Neural cell (in vitro differentiated cells): ENCODE data around the gene ZC2HC1B. TPM values are rescaled to one million over a fixed set of nuclear protein-coding genes. Genes with fewer than 3 reads are reported as not detected.
"Not testable (repeated sequence)": the region's sequence is repeated elsewhere in the genome, so short reads cannot be mapped to it uniquely, and the experiment has no call there.

Experiments
- H2AFZ ChIP-seq: fragments of 200-600, 300-800 bp; sonication (generic), shearing (Covaris generic); 2 replicates; pipeline ENCODE4 v1.6.0; 2014; ENCODE audit warnings: low read depth, mild to moderate bottlenecking, antibody characterized with exemption, low read length, moderate library complexity
- H3F3A ChIP-seq: fragments of 200-600 bp; shearing (Covaris generic); 2 replicates; pipeline ENCODE4 v1.6.1; 2016; ENCODE audit warnings: mild to moderate bottlenecking, moderate library complexity, mixed read lengths, antibody characterized with exemption, low read length; ENCODE audit not compliant: insufficient read depth, poor library complexity, severe bottlenecking
- H3K27ac ChIP-seq: fragments of 200-600, 300-800 bp; sonication (generic), shearing (Covaris generic); 2 replicates; pipeline ENCODE4 v1.5.1; 2014; ENCODE audit warnings: mild to moderate bottlenecking, low read length, moderate library complexity
- H3K27me3 ChIP-seq: fragments of 300-800, 200-600 bp; sonication (generic), shearing (Covaris generic); 2 replicates; pipeline ENCODE4 v1.6.0; 2014; ENCODE audit warnings: mild to moderate bottlenecking, low read depth, low read length, moderate library complexity; ENCODE audit not compliant: insufficient read depth
- H3K36me3 ChIP-seq: fragments of 300-800, 200-600 bp; sonication (generic), shearing (Covaris generic); 2 replicates; pipeline ENCODE4 v1.5.1; 2014; ENCODE audit warnings: mild to moderate bottlenecking, antibody characterized with exemption, low read length, moderate library complexity; ENCODE audit not compliant: insufficient read depth
- H3K4me2 ChIP-seq: fragments of 300-800, 200-600 bp; sonication (generic), shearing (Covaris generic); 2 replicates; pipeline ENCODE4 v1.6.0; 2014; ENCODE audit warnings: mild to moderate bottlenecking, low read length
- H3K4me3 ChIP-seq: fragments of 300-800, 200-600 bp; sonication (generic), shearing (Covaris generic); 2 replicates; pipeline ENCODE4 v1.5.1; 2014; ENCODE audit warnings: mild to moderate bottlenecking, low read length, moderate library complexity
- H3K79me2 ChIP-seq: fragments of 200-600 bp; shearing (Covaris generic); replicated peaks from 2 replicates; pipeline ENCODE4 v1.6.0; 2014; ENCODE audit warnings: mild to moderate bottlenecking, low read length, moderate library complexity; ENCODE audit not compliant: insufficient read depth
- H3K9ac ChIP-seq: fragments of 300-800, 200-600 bp; sonication (generic), shearing (Covaris generic); 2 replicates; pipeline ENCODE4 v1.6.1; 2016; ENCODE audit warnings: mild to moderate bottlenecking, low read length, mixed read lengths
- H3K9me2 ChIP-seq: fragments of 200-600 bp; shearing (Covaris generic); 2 replicates; pipeline ENCODE4 v1.6.1; 2016; ENCODE audit warnings: mild to moderate bottlenecking, low read length, mixed read lengths; ENCODE audit not compliant: insufficient read depth
- H3K9me3 ChIP-seq: fragments of 200-600, 300-800 bp; sonication (generic), shearing (Covaris generic); 2 replicates; pipeline ENCODE4 v1.6.1; 2016; ENCODE audit warnings: mild to moderate bottlenecking, mixed run types, low read length, moderate library complexity, mixed read lengths
- H4K20me1 ChIP-seq: fragments of 200-600 bp; shearing (Covaris generic); 2 replicates; pipeline ENCODE4 v1.6.1; 2016; ENCODE audit warnings: mild to moderate bottlenecking, mixed run types; ENCODE audit not compliant: insufficient read depth
- EP300 ChIP-seq: fragments of 450-650 bp; conservative IDR thresholded peaks from 2 replicates; pipeline ENCODE4 v1.6.1; 2014; ENCODE audit warnings: antibody characterized with exemption, mild to moderate bottlenecking, moderate library complexity; ENCODE audit not compliant: poor library complexity, severe bottlenecking
- EZH2 ChIP-seq: fragments of 200-600, 300-800 bp; shearing (Covaris generic), sonication (generic); IDR thresholded peaks from 2 replicates; pipeline ENCODE4 v1.6.1; 2014; ENCODE audit warnings: antibody characterized with exemption, low read length, borderline replicate concordance, mild to moderate bottlenecking; ENCODE audit not compliant: insufficient read depth, poor library complexity, severe bottlenecking
- MXI1 ChIP-seq: fragments of 450-650 bp; conservative IDR thresholded peaks from 2 replicates; pipeline ENCODE4 v1.6.1; 2014; ENCODE audit warnings: antibody characterized with exemption, mild to moderate bottlenecking; ENCODE audit not compliant: poor library complexity, severe bottlenecking
- POLR2AphosphoS5 ChIP-seq: IDR thresholded peaks from 2 replicates; pipeline ENCODE4 v1.6.1; 2012
- RAD21 ChIP-seq: fragments of 450-650 bp; conservative IDR thresholded peaks from 2 replicates; pipeline ENCODE4 v1.6.1; 2014; ENCODE audit warnings: antibody characterized with exemption, mild to moderate bottlenecking, moderate library complexity
- SMC3 ChIP-seq: fragments of 450-650 bp; conservative IDR thresholded peaks from 2 replicates; pipeline ENCODE4 v1.6.1; 2014; ENCODE audit warnings: antibody characterized with exemption, mild to moderate bottlenecking, moderate library complexity; ENCODE audit not compliant: poor library complexity
- TAF1 ChIP-seq: IDR thresholded peaks from 2 replicates; pipeline ENCODE4 v1.6.1; 2012; ENCODE audit warnings: low read depth
- polyA plus RNA-seq: library from polyadenylated mRNA; depleted of rRNA; stranded (reverse); fragments of >200 nt; gene quantifications from 2 replicates; pipeline ENCODE4 v1.2.3, GENCODE V29; 2014
- TF ChIP-seq, protein P1 (sequence below): IDR thresholded peaks from 2 replicates; pipeline ENCODE4 v1.6.1; 2012; ENCODE audit warnings: borderline replicate concordance
- TF ChIP-seq, protein P2 (sequence below): fragments of 450-650 bp; IDR thresholded peaks from 2 replicates; pipeline ENCODE4 v1.5.1; 2014; ENCODE audit warnings: antibody characterized with exemption, mild to moderate bottlenecking, moderate library complexity; ENCODE audit not compliant: poor library complexity, severe bottlenecking

ZC2HC1B gene
- polyA plus RNA-seq, 1 donor from 2014 or later, result not detected

DNA sequence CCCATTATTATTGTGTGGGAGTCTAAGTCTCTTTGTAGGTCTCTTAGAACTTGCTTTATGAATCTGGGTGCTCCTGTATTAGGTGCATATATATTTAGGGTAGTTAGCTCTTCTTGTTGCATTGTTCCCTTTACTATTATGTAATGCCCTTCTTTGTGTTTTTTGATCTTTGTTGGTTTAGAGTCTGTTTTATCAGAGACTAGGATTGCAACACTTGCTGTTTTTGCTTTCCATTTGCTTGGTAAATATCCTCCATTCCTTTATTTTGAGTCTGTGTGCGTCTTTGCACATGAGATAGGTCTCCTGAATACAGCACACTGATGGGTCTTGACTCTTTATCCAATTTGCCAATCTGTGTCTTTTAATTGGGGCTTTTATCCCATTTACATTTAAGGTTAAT is 9.2 kb upstream of the ZC2HC1B start:
- H3F3A ChIP-seq, H3K27me3 ChIP-seq, H3K9me3 ChIP-seq, H3K4me3 ChIP-seq, H3K9ac ChIP-seq, H2AFZ ChIP-seq, H4K20me1 ChIP-seq, H3K79me2 ChIP-seq, H3K9me2 ChIP-seq, H3K27ac ChIP-seq, H3K4me2 ChIP-seq: not testable (repeated sequence)
- H3K36me3 ChIP-seq, result peaks cover 23% of the 10 kb centered on the region

DNA sequence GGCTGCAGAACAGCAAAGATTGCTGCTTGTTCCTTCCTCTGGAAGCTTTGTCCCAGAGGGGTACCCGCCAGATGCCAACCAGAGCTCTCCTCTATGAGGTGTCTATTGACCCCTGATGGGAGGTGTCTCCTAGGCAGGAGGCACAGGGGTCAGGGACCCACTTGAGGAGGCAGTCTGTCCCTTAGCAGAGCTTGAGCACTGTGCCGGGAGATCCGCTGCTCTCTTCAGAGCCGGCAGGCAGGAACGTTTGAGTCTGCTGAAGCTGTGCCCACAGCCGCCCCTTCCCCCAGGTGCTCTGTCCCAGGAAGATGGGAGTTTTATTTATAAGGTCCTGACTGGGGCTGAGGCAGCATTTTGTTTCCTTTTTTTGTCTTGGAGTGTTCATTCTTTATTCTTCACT is 7.5 kb upstream of the ZC2HC1B start:
- H3F3A ChIP-seq, H3K9me2 ChIP-seq, H2AFZ ChIP-seq, H3K9ac ChIP-seq, H4K20me1 ChIP-seq, H3K27ac ChIP-seq, H3K4me2 ChIP-seq, H3K79me2 ChIP-seq, H3K9me3 ChIP-seq, H3K4me3 ChIP-seq, H3K27me3 ChIP-seq: not testable (repeated sequence)
- H3K36me3 ChIP-seq, result peaks cover 23% of the 10 kb centered on the region

DNA sequence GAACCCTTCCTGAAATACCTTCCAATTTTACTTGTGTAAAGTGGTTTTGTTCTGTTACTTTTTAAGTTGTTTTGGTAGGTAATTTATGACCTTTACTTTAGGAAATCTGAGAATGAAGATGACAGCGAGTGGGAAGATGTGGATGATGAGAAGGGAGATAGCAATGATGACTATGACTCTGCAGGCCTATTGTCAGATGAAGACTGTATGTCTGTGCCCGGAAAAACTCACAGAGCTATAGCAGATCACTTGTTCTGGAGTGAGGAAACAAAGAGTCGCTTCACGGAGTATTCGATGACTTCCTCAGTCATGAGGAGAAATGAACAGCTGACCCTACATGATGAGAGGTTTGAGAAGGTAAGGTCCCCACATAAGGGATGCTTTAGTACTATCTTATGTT is 6.6 kb upstream of the ZC2HC1B start:
- H3K4me2 ChIP-seq, result no peak overlapping the region
- no peaks in the 10 kb centered on the region for H3K79me2 ChIP-seq
- peaks cover 23% of the 10 kb centered on the region for H3K36me3 ChIP-seq
- no peak overlapping the region for H3K4me3 ChIP-seq
- TF ChIP-seq MXI1, result no peak
- TF ChIP-seq, protein P1, sequence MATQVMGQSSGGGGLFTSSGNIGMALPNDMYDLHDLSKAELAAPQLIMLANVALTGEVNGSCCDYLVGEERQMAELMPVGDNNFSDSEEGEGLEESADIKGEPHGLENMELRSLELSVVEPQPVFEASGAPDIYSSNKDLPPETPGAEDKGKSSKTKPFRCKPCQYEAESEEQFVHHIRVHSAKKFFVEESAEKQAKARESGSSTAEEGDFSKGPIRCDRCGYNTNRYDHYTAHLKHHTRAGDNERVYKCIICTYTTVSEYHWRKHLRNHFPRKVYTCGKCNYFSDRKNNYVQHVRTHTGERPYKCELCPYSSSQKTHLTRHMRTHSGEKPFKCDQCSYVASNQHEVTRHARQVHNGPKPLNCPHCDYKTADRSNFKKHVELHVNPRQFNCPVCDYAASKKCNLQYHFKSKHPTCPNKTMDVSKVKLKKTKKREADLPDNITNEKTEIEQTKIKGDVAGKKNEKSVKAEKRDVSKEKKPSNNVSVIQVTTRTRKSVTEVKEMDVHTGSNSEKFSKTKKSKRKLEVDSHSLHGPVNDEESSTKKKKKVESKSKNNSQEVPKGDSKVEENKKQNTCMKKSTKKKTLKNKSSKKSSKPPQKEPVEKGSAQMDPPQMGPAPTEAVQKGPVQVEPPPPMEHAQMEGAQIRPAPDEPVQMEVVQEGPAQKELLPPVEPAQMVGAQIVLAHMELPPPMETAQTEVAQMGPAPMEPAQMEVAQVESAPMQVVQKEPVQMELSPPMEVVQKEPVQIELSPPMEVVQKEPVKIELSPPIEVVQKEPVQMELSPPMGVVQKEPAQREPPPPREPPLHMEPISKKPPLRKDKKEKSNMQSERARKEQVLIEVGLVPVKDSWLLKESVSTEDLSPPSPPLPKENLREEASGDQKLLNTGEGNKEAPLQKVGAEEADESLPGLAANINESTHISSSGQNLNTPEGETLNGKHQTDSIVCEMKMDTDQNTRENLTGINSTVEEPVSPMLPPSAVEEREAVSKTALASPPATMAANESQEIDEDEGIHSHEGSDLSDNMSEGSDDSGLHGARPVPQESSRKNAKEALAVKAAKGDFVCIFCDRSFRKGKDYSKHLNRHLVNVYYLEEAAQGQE, result no peak
- no peak for TF ChIP-seq RAD21
- no peak for TF ChIP-seq EZH2
- TF ChIP-seq EP300, result no peak
- TF ChIP-seq POLR2AphosphoS5, result no peak
- no peak for TF ChIP-seq TAF1
- TF ChIP-seq SMC3, result no peak
- TF ChIP-seq, protein P2, sequence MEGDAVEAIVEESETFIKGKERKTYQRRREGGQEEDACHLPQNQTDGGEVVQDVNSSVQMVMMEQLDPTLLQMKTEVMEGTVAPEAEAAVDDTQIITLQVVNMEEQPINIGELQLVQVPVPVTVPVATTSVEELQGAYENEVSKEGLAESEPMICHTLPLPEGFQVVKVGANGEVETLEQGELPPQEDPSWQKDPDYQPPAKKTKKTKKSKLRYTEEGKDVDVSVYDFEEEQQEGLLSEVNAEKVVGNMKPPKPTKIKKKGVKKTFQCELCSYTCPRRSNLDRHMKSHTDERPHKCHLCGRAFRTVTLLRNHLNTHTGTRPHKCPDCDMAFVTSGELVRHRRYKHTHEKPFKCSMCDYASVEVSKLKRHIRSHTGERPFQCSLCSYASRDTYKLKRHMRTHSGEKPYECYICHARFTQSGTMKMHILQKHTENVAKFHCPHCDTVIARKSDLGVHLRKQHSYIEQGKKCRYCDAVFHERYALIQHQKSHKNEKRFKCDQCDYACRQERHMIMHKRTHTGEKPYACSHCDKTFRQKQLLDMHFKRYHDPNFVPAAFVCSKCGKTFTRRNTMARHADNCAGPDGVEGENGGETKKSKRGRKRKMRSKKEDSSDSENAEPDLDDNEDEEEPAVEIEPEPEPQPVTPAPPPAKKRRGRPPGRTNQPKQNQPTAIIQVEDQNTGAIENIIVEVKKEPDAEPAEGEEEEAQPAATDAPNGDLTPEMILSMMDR, result no peak
- no peaks in the 10 kb centered on the region for H3K9me3 ChIP-seq
- no peaks in the 10 kb centered on the region for H3K9me2 ChIP-seq
- no peak overlapping the region for H3K27ac ChIP-seq
- no peaks in the 10 kb centered on the region for H4K20me1 ChIP-seq
- H3F3A ChIP-seq, result no peaks in the 10 kb centered on the region
- no peak overlapping the region for H3K9ac ChIP-seq
- no peak overlapping the region for H2AFZ ChIP-seq
- H3K27me3 ChIP-seq, result no peaks in the 10 kb centered on the region
